GM12872 (cell line): ENCODE data around the gene RASL10A.

Experiments
- TF ChIP-seq, protein P1 (sequence below): IDR thresholded peaks from 3 replicates; pipeline ENCODE4 v1.5.1; 2011; ENCODE audit warnings: low read depth, mild to moderate bottlenecking, low read length, moderate library complexity; ENCODE audit not compliant: insufficient read depth

The RASL10A gene

DNA sequence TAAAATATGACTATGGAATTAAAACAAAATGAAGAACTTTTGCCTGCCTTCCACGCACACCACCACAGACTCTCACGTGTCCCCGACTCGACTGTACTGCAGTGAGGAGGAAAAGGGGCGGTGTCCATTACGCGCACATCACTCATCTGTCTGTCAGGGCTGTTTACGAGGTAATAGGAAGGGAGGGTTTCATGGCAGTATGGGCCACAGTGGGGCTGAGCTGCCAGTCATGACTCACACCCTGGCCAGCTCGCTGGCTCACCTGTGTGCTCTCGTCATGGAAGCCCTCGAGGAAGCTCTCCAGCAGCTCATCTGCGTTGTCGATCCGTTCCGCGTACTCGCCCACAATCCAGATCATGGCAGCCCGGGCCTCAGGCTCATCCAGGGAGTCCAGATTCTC is 33.5 kb upstream of the RASL10A start:
- TF ChIP-seq, protein P1, sequence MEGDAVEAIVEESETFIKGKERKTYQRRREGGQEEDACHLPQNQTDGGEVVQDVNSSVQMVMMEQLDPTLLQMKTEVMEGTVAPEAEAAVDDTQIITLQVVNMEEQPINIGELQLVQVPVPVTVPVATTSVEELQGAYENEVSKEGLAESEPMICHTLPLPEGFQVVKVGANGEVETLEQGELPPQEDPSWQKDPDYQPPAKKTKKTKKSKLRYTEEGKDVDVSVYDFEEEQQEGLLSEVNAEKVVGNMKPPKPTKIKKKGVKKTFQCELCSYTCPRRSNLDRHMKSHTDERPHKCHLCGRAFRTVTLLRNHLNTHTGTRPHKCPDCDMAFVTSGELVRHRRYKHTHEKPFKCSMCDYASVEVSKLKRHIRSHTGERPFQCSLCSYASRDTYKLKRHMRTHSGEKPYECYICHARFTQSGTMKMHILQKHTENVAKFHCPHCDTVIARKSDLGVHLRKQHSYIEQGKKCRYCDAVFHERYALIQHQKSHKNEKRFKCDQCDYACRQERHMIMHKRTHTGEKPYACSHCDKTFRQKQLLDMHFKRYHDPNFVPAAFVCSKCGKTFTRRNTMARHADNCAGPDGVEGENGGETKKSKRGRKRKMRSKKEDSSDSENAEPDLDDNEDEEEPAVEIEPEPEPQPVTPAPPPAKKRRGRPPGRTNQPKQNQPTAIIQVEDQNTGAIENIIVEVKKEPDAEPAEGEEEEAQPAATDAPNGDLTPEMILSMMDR, result no peak

GRCh38 chr22:29348041-29348440 is 32.5 kb upstream of the RASL10A start:
- TF ChIP-seq, protein P1, result no peak

DNA sequence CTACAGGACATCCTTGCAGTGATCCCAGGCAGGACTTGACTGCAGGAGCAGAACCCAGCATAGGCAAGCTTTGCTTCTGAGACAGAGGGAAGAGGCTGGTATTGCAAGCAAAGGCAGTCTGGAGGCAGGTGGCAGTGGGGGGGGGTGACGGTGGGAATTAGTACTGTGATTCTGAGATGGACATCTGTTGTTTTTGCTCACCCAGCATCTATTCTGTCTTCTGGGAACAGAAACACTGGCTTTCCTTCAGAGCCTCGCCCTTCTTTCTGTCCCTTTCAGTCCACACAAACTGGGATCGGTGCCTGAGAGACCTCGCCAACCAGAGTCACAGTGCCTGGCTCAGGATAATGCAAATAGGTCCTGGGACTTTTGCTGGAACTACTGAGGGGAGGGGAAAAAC is 31.2 kb upstream of the RASL10A start:
- TF ChIP-seq, protein P1, result no peak

DNA sequence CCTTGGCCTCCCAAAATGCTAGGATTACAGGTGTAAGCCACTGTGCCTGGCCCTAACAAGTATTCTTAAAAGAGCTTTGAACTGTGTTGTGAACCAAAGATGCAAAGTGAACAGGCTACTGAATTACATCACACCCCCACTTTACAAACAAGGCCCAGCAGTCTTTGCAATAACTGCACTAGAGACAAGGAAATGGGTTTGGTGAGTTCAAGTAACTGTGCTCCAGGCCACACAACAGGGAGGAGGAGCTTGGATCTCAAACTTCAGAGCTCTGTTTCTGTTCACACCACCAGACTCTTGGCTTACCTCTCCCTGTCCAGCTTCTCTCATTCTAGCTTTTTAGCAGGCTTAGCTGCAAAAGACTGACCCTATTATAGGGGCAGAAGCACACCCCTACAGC is 30.4 kb upstream of the RASL10A start:
- TF ChIP-seq, protein P1, result no peak

GRCh38 chr22:29344137-29344536 is 28.6 kb upstream of the RASL10A start:
- TF ChIP-seq, protein P1, result no peak

DNA sequence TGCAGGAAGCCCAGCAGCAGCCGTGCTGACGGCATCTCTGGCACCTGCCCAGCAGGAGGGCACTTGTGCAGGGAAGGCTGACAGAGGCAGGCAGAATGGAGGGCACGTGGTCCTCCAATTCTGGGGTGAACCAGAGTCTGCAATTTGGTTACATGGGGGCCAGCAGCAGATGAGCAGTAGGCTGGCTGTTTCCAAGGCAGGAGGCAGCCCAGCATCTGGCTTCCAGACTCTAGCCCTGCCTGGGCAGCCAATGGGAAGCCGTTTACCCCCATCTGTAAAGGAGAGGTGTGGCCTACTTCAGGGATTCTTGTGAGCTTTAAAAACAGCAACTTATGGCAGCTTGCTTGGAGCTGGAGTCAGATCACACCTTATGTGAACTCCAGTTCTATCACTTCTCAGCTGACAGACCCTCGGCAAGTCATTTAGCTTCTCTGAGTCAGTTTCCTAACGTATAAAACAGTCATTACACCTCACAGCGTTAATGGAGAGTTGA is 27.9 kb upstream of the RASL10A start:
- TF ChIP-seq, protein P1, result no peak

- TF ChIP-seq, protein P1, result no peak
These were observed 27.2 kb upstream of the RASL10A start for GRCh38 chr22:29342577-29343312.
